ENCODE measurements around the gene MPP3. TPM values are rescaled to one million over a fixed set of nuclear protein-coding genes. Genes with fewer than 3 reads are reported as not detected.

MPP3 gene
- total RNA-seq, 1 experiment from 2014 or later: 34.3 TPM

- no peaks in the 10 kb centered on the region for H3F3A ChIP-seq (ENCODE audit: low read length, unreplicated experiment)
- H3K9me2 ChIP-seq (replicated peaks; ENCODE audit: low read length): no peaks in the 10 kb centered on the region
- H3K27ac ChIP-seq (ENCODE audit: low read length): no peak overlapping the region
- ChIA-PET CTCF (no interaction called here), POLR2A (ENCODE audit: unreplicated experiment) (no interaction called here)
- H3K4me3 ChIP-seq (ENCODE audit: low read length): no peak overlapping the region
- no peaks in the 10 kb centered on the region for H3K9me3 ChIP-seq (ENCODE audit: low read length)
- no peaks in the 10 kb centered on the region for H3K79me2 ChIP-seq (ENCODE audit: low read length)
- intact Hi-C loops (cut with micrococcal nuclease): no loop called here
- no peaks in the 10 kb centered on the region for H3K27me3 ChIP-seq (ENCODE audit: low read length)
- H3K4me1 ChIP-seq (ENCODE audit: insufficient read depth, low read length): no peaks in the 10 kb centered on the region
- TF ChIP-seq EZH2 (IDR thresholded peaks at IDR 0.05; ENCODE audit: low read length, unreplicated experiment) (no peak), EZH2phosphoT487 (IDR thresholded peaks at IDR 0.05; ENCODE audit: borderline replicate concordance, low read length) (no peak), CTCF (conservative IDR thresholded peaks at IDR 0.05; ENCODE audit: low read depth, low read length) (no peak)
- no peak overlapping the region for H3K9ac ChIP-seq (ENCODE audit: low read length)
- 0 out of 2 replicates have a peak, but pooled peaks cover 2% of the 10 kb centered on the region for H4K20me1 ChIP-seq (ENCODE audit: low read length)
- ATAC-seq (no peak), DNase-seq (no peak)
- H2AFZ ChIP-seq (ENCODE audit: low read length): no peak overlapping the region
- peaks cover 34% of the 10 kb centered on the region for H3K36me3 ChIP-seq (ENCODE audit: low read depth, low read length)
- H3K4me2 ChIP-seq (ENCODE audit: low read length): no peak overlapping the region
- no TSS peak for BruUV-seq (replicated peaks)
These were observed 63.5 kb downstream of the MPP3 start for GRCh38 chr17:43769426-43769825.

- CTCF ChIA-PET: no interaction called here
- H3K4me2 ChIP-seq (ENCODE audit: low read length): no peak overlapping the region
- no peak overlapping the region for H2AFZ ChIP-seq (ENCODE audit: low read length)
- no peaks in the 10 kb centered on the region for H3K9me3 ChIP-seq (ENCODE audit: low read length)
- no peak overlapping the region for H3K27ac ChIP-seq (ENCODE audit: low read length)
- no peak for DNase-seq
- H3K79me2 ChIP-seq (ENCODE audit: low read length): no peaks in the 10 kb centered on the region
- intact Hi-C loops (cut with micrococcal nuclease): no loop called here
- H3F3A ChIP-seq (ENCODE audit: low read length, unreplicated experiment): no peaks in the 10 kb centered on the region
- no peak for TF ChIP-seq CTCF (conservative IDR thresholded peaks at IDR 0.05; ENCODE audit: low read depth, low read length)
- TF ChIP-seq EZH2 (IDR thresholded peaks at IDR 0.05; ENCODE audit: low read length, unreplicated experiment): no peak
- no peak for TF ChIP-seq EZH2phosphoT487 (IDR thresholded peaks at IDR 0.05; ENCODE audit: borderline replicate concordance, low read length)
- peaks cover 30% of the 10 kb centered on the region for H3K36me3 ChIP-seq (ENCODE audit: low read depth, low read length)
- no peaks in the 10 kb centered on the region for H4K20me1 ChIP-seq (ENCODE audit: low read length)
- BruUV-seq (replicated peaks): no TSS peak
- H3K4me1 ChIP-seq (ENCODE audit: insufficient read depth, low read length): no peaks in the 10 kb centered on the region
- no peak overlapping the region for H3K9ac ChIP-seq (ENCODE audit: low read length)
- no peak overlapping the region for H3K4me3 ChIP-seq (ENCODE audit: low read length)
- POLR2A ChIA-PET (ENCODE audit: unreplicated experiment): no interaction called here
- no peaks in the 10 kb centered on the region for H3K9me2 ChIP-seq (replicated peaks; ENCODE audit: low read length)
- ATAC-seq: no peak
- no peaks in the 10 kb centered on the region for H3K27me3 ChIP-seq (ENCODE audit: low read length)
These were observed 64.0 kb downstream of the MPP3 start for GRCh38 chr17:43768943-43769342.

DNA sequence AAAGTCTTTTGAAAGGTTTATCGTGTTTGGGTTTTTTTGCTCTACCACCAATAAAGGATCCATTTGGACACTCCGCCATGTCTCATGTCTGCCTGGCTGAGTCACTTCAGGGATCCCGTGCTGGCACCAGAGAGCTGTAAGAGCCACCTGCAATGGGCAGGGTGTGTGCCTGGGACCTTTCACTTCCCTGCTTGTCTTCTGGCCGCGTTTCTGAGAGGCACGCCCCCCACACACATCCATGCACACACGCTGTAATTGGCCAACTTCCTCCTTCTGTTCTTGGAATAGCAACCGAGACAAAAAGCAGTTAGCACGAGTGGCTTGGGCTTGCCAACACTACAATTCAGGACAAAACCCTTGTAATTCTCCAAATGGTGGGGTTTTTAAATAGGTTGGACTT, 64.6 kb downstream of the MPP3 start:
- TF ChIP-seq CTCF (conservative IDR thresholded peaks at IDR 0.05; ENCODE audit: low read depth, low read length): no peak
- no peak for TF ChIP-seq EZH2 (IDR thresholded peaks at IDR 0.05; ENCODE audit: low read length, unreplicated experiment)
- TF ChIP-seq EZH2phosphoT487 (IDR thresholded peaks at IDR 0.05; ENCODE audit: borderline replicate concordance, low read length): no peak
- no TSS peak for BruUV-seq (replicated peaks)
- H3K9me3 ChIP-seq (ENCODE audit: low read length): no peaks in the 10 kb centered on the region
- no peaks in the 10 kb centered on the region for H3K27me3 ChIP-seq (ENCODE audit: low read length)
- POLR2A ChIA-PET (ENCODE audit: unreplicated experiment): no interaction called here
- H3K4me2 ChIP-seq (ENCODE audit: low read length): no peak overlapping the region
- no peaks in the 10 kb centered on the region for H3K9me2 ChIP-seq (replicated peaks; ENCODE audit: low read length)
- intact Hi-C loops (cut with micrococcal nuclease): no loop called here
- ATAC-seq (no peak), DNase-seq (no peak)
- H3K79me2 ChIP-seq (ENCODE audit: low read length): no peaks in the 10 kb centered on the region
- peaks cover 28% of the 10 kb centered on the region for H3K36me3 ChIP-seq (ENCODE audit: low read depth, low read length)
- H3F3A ChIP-seq (ENCODE audit: low read length, unreplicated experiment): no peaks in the 10 kb centered on the region
- no peak overlapping the region for H3K9ac ChIP-seq (ENCODE audit: low read length)
- H3K4me1 ChIP-seq (ENCODE audit: insufficient read depth, low read length): no peaks in the 10 kb centered on the region
- no peaks in the 10 kb centered on the region for H4K20me1 ChIP-seq (ENCODE audit: low read length)
- H3K4me3 ChIP-seq (ENCODE audit: low read length): no peak overlapping the region
- H3K27ac ChIP-seq (ENCODE audit: low read length): no peak overlapping the region
- CTCF ChIA-PET: interaction anchor here (1.2 kb wide), 1 partner anchor 78 kb away, joined by 5 read pairs; no protein-coding TSS in a partner anchor
- H2AFZ ChIP-seq (ENCODE audit: low read length): no peak overlapping the region
